ENCODE results near the gene CALM1.
A peak's percentile ranks its signal among the peaks of the same experiment; 100 is the strongest.
"Not testable (repeated sequence)": the region's sequence is repeated elsewhere in the genome, so short reads cannot be mapped to it uniquely, and the experiment has no call there.

CALM1 gene

GRCh38 chr14:90383731-90384542 is 12.9 kb upstream of the CALM1 start:
- DNase-seq (ENCODE audit: low spot score) = no peak

- no peak for DNase-seq (ENCODE audit: low spot score)
Observed at GRCh38 chr14:90384543-90384911, 12.3 kb upstream of the CALM1 start.

GRCh38 chr14:90386321-90386720 is 10.5 kb upstream of the CALM1 start:
- no peak for DNase-seq (ENCODE audit: low spot score)

- no peak for DNase-seq (ENCODE audit: low spot score)
Observed at GRCh38 chr14:90387206-90387760, 9.5 kb upstream of the CALM1 start.

- DNase-seq (ENCODE audit: low spot score) = peak; percentile 69
Observed at GRCh38 chr14:90388437-90388836, 8.4 kb upstream of the CALM1 start.

GRCh38 chr14:90388982-90389381 is 7.8 kb upstream of the CALM1 start:
- no peak for DNase-seq (ENCODE audit: low spot score)

- DNase-seq (ENCODE audit: low spot score) = no peak
Observed at GRCh38 chr14:90393966-90394365, 2.9 kb upstream of the CALM1 start.

- not testable (repeated sequence) for DNase-seq (ENCODE audit: low spot score)
Observed at GRCh38 chr14:90394782-90395181, 2.0 kb upstream of the CALM1 start.

- peak; percentile 68 for DNase-seq (ENCODE audit: low spot score)
Observed at GRCh38 chr14:90397425-90398314, 841 bp downstream of the CALM1 start.

- peak; percentile 25 for DNase-seq (ENCODE audit: low spot score)
Observed at GRCh38 chr14:90398315-90398839, 1.5 kb downstream of the CALM1 start.

- no peak for DNase-seq (ENCODE audit: low spot score)
Observed at GRCh38 chr14:90398841-90399540, 2.2 kb downstream of the CALM1 start.

- peak; percentile 90 for DNase-seq (ENCODE audit: low spot score)
Observed at GRCh38 chr14:90399541-90400444, 3.0 kb downstream of the CALM1 start.

- DNase-seq (ENCODE audit: low spot score) = no peak
Observed at GRCh38 chr14:90400904-90401561, 4.2 kb downstream of the CALM1 start.

- no peak for DNase-seq (ENCODE audit: low spot score)
Observed at GRCh38 chr14:90402016-90402415, 5.2 kb downstream of the CALM1 start.

- no peak for DNase-seq (ENCODE audit: low spot score)
Observed at GRCh38 chr14:90403065-90403464, 6.2 kb downstream of the CALM1 start.

GRCh38 chr14:90405101-90405500 is 8.3 kb downstream of the CALM1 start:
- no peak for DNase-seq (ENCODE audit: low spot score)

GRCh38 chr14:90405755-90406154 is 8.9 kb downstream of the CALM1 start:
- no peak for DNase-seq (ENCODE audit: low spot score)

GRCh38 chr14:90406384-90406798 is 9.6 kb downstream of the CALM1 start:
- no peak for DNase-seq (ENCODE audit: low spot score)

GRCh38 chr14:90407230-90407629 is 10.4 kb downstream of the CALM1 start:
- DNase-seq (ENCODE audit: low spot score) = no peak

GRCh38 chr14:90408713-90409112 is 11.9 kb downstream of the CALM1 start:
- DNase-seq (ENCODE audit: low spot score) = no peak

Data from hepatic stellate cell (primary cell).